Endothelial cell of umbilical vein (primary cell): Measurements from ENCODE around the gene C16orf86. TPM values are rescaled to one million over a fixed set of nuclear protein-coding genes. Genes with fewer than 3 reads are reported as not detected.
A peak's percentile ranks its signal among the peaks of the same experiment; 100 is the strongest.

Experiments used
- BruUV-seq: library from RNA; stranded (reverse); fragments of 400-500 nt; replicated peaks from 2 replicates; lab custom pipeline; 2021; lab: Mats Ljungman, UMichigan
- CTCF ChIA-PET: fragments of 300-600, 350-600 bp; sonication (Branson Sonifier 250); formaldehyde crosslinking; loops from one replicate; lab custom pipeline; 2021; ENCODE audit warnings: antibody characterized with exemption, inconsistent platforms; lab: Charles Lee
- POLR2A ChIA-PET: fragments of 300-600, 350-600 bp; sonication (Branson Sonifier 250); formaldehyde crosslinking; loops from one replicate; lab custom pipeline; 2021; ENCODE audit warnings: antibody characterized with exemption, inconsistent platforms; lab: Charles Lee
- DNase-seq: peaks from one replicate; pipeline ENCODE4 v3.0.0-alpha.2; 2011; ENCODE audit warnings: low read depth, low spot score
- FAIRE-seq: peaks from 2 replicates; lab custom pipeline; 2011; peaks lifted over from hg19 to GRCh38; lab: Jason Lieb, UNC
- H2AFZ ChIP-seq: 2 replicates; pipeline ENCODE4 v1.6.0; 2012; ENCODE audit warnings: low read depth, low read length, control low read depth, inconsistent platforms
- H3K27ac ChIP-seq: 2 replicates; pipeline ENCODE4 v1.5.1; 2011; ENCODE audit warnings: low read depth, mild to moderate bottlenecking, control low read depth, low read length, moderate library complexity; ENCODE audit not compliant: insufficient read depth
- H3K27me3 ChIP-seq, 2 experiments: 2 replicates each; pipeline versions ENCODE4 v1.6.0 to v1.6.1; 2011; ENCODE audit warnings: low read length in 2 of 2, mixed read lengths in 1 of 2; ENCODE audit not compliant: control insufficient read depth in 2 of 2, insufficient read depth in 2 of 2
- H3K36me3 ChIP-seq, 2 experiments: 2 replicates in 1 of 2; 3 replicates in 1 of 2; pipeline ENCODE4 v1.5.1; 2011; ENCODE audit warnings: low read length in 2 of 2, mild to moderate bottlenecking in 1 of 2, moderate library complexity in 1 of 2; ENCODE audit not compliant: control insufficient read depth in 2 of 2, insufficient read depth in 2 of 2; ENCODE audit errors: extremely low read depth in 1 of 2
- H3K4me1 ChIP-seq: 3 replicates; pipeline ENCODE4 v1.5.1; 2011; ENCODE audit warnings: mild to moderate bottlenecking, low read length; ENCODE audit not compliant: control insufficient read depth, insufficient read depth; ENCODE audit errors: extremely low read depth
- H3K4me2 ChIP-seq: 2 replicates; pipeline ENCODE4 v1.6.1; 2011; ENCODE audit warnings: low read length, control low read depth, mixed read lengths; ENCODE audit not compliant: insufficient read depth
- H3K4me3 ChIP-seq, 3 experiments: fragments of 200-600 bp in 1 of 3; sonication (generic), shearing (Covaris generic) in 1 of 3; replicated peaks in 1 of 3; 2 replicates each; pipeline ENCODE4 v1.5.1; 2011 to 2016; ENCODE audit warnings: control low read depth in 3 of 3, low read length in 3 of 3, mild to moderate bottlenecking in 2 of 3, inconsistent platforms in 1 of 3, low read depth in 1 of 3, moderate library complexity in 1 of 3; ENCODE audit not compliant: insufficient read depth in 1 of 3
- H3K79me2 ChIP-seq: 2 replicates; pipeline ENCODE4 v1.6.0; 2012; ENCODE audit warnings: low read length, inconsistent platforms; ENCODE audit not compliant: control insufficient read depth, insufficient read depth
- H3K9ac ChIP-seq: replicated peaks from 2 replicates; pipeline ENCODE3; 2011; ENCODE audit warnings: low read length, control low read depth; ENCODE audit not compliant: insufficient read depth; ENCODE audit errors: extremely low read depth
- H3K9me1 ChIP-seq: replicated peaks from 3 replicates; pipeline ENCODE4 v1.6.0; 2011; ENCODE audit warnings: mild to moderate bottlenecking, low read length; ENCODE audit not compliant: control insufficient read depth, insufficient read depth; ENCODE audit errors: extremely low read depth
- H3K9me3 ChIP-seq: replicated peaks from 2 replicates; pipeline ENCODE4 v1.5.1; 2012; ENCODE audit warnings: low read length, inconsistent platforms; ENCODE audit not compliant: control insufficient read depth, insufficient read depth
- H4K20me1 ChIP-seq: replicated peaks from 2 replicates; pipeline ENCODE3; 2011; ENCODE audit warnings: mild to moderate bottlenecking, low read length; ENCODE audit not compliant: control insufficient read depth, insufficient read depth; ENCODE audit errors: extremely low read depth
- FOS ChIP-seq: IDR thresholded peaks from 2 replicates; pipeline ENCODE4 v1.6.1; 2011; ENCODE audit warnings: mild to moderate bottlenecking, low read length, moderate library complexity, borderline replicate concordance; ENCODE audit not compliant: insufficient read depth
- JUN ChIP-seq: IDR thresholded peaks from 2 replicates; pipeline ENCODE4 v1.6.1; 2011; ENCODE audit warnings: borderline replicate concordance, low read depth; ENCODE audit not compliant: insufficient read length, insufficient read depth
- MAX ChIP-seq: IDR thresholded peaks from 2 replicates; pipeline ENCODE4 v1.6.1; 2011; ENCODE audit not compliant: insufficient read depth, insufficient read length
- MYC ChIP-seq: IDR thresholded peaks from one replicate; pipeline ENCODE4 v1.6.1; 2011; ENCODE audit warnings: mild to moderate bottlenecking, low read depth, low read length
- POLR2A ChIP-seq: IDR thresholded peaks from 2 replicates; pipeline ENCODE4 v1.6.1; 2012; ENCODE audit warnings: low read depth, mild to moderate bottlenecking, control low read depth, low read length
- POLR2AphosphoS5 ChIP-seq: IDR thresholded peaks from 2 replicates; pipeline ENCODE4 v1.6.1; 2012; ENCODE audit warnings: low read depth, mild to moderate bottlenecking, control low read depth, low read length, moderate library complexity; ENCODE audit not compliant: insufficient read depth
- dilution Hi-C: fragments of 300-500 bp; cut with MboI; formaldehyde crosslinking; loops from one replicate; pipeline ENCODE4 v1.15.0; 2019; ENCODE audit warnings: low sequenced_read_pairs; ENCODE audit not compliant: extremely low pct_ligation_motif_present
- intact Hi-C: fragments of 100-400 bp; cut with micrococcal nuclease; formaldehyde crosslinking; loops from one replicate; pipeline ENCODE4 v1.10.0; 2022
- polyA plus RNA-seq, 4 experiments: library from polyadenylated mRNA; depleted of rRNA in 3 of 4; stranded (reverse) in 3 of 4; unstranded in 1 of 4; fragments of >200 nt; gene quantifications; 2 replicates each; pipeline versions ENCODE4 v1.2.1 to v1.2.3, GENCODE V29; 2011 to 2012; ENCODE audit warnings: missing spikeins in 1 of 4
- total RNA-seq: library from RNA; stranded (reverse); gene quantifications from 2 replicates; pipeline ENCODE4 v1.2.3, GENCODE V29; 2021

C16orf86 gene
- total and polyA plus RNA-seq, 2 donors (not counting 3 experiments of a cell fraction or from before 2014, with no cell fraction given), result 0.62 to 0.98 TPM

GRCh38 chr16:67659675-67660563, 6.7 kb upstream of the C16orf86 start, which contains the start of gene ACD:
TSS of gene ACD (minus strand) at chr16:67660260. CDS start at chr16:67660220, 40 bp downstream.
- intact Hi-C loops, result loop anchor here (1.0 to 2.0 kb wide), 2 partner anchors 98 to 121 kb away; partner anchors contain the start of gene CTCF
- FAIRE-seq, result no peak
- POLR2A ChIA-PET, result interaction anchor here (0.6 to 1.5 kb wide), 3 partner anchors 112 to 651 kb away, joined by 3 read pairs; partner anchors contain the start of genes PRMT7 and SLC7A6OS

More at GRCh38 chr16:67659675-67660563, 6.7 kb upstream of the C16orf86 start, which contains the start of gene ACD:
- no TSS peak for BruUV-seq
- Histone ChIP-seq H3K36me3 (peaks cover 0 to 6% of the 10 kb centered on the region in 2 experiments), H3K4me2 (peak within 1 kb of the TSS; percentile 75), H3K4me3 (peak within 1 kb of the TSS; percentile 32 to 70 (median 64)), H3K79me2 (no peaks in the 10 kb centered on the region), H3K4me1 (peaks cover 9% of the 10 kb centered on the region), H4K20me1 (no peaks in the 10 kb centered on the region), H2AFZ (peak within 1 kb of the TSS; percentile 83), H3K9ac (peak within 1 kb of the TSS; percentile 51), H3K27me3 (no peaks in the 10 kb centered on the region), H3K9me1 (no peaks in the 10 kb centered on the region), H3K9me3 (no peaks in the 10 kb centered on the region), H3K27ac (peak within 1 kb of the TSS; percentile 44)
- CTCF ChIA-PET, result interaction anchor here (0.6 to 2.1 kb wide), 17 partner anchors 9 to 282 kb away, joined by 3 to 31 read pairs (median 5); partner anchors contain the start of genes CARMIL2 and CTCF
- dilution Hi-C loops, result no loop called here
- TF ChIP-seq FOS (no peak), MYC (no peak), JUN (no peak), POLR2AphosphoS5 (peak; percentile 79), MAX (no peak), POLR2A (peak; percentile 79)
- peak; percentile 92 for DNase-seq
